Measurements from ENCODE around the gene PRKCSH. TPM values are rescaled to one million over a fixed set of nuclear protein-coding genes. Genes with fewer than 3 reads are reported as not detected.

PRKCSH gene
- total and polyA plus RNA-seq, 10 of the 15 experiments (the other 5 are each of a cell fraction or from before 2014, with no cell fraction given), result 1.1 to 280 (median 44.1) TPM

DNA sequence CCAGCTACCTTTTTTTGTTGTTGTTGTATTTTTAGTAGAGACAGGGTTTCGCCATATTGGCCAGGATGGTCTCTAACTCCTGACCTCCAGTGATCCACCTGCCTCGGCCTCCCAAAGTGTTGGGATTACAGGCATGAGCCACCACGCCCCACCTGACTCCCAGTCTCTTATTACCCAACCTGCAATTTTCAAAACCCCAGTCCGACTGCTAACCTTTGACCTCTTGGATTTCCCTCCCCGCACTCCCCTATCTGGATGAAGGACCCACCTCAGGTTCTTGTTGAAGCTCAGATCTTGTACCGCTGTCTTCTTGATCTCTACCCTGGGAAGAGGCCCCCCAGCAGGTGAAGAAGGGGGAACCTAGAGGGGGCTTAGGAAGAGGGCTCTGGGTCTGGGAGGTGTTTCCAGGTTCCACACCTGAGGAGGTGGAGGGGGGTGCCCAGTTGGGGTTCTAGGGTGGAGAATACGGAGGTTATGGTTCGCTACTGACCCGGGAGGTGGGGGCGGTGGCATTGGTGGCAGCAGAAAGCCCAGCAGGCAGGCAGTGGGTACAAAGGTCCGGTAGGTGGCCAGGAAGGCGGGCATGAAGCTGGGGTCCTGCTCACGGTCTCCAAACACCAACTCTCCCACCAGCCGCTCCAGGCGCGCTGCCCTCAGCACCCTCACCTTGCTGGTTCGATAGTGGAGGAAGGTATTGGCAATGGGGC is 18.9 kb upstream of the PRKCSH start:
- WGBS (ENCODE audit: insufficient coverage, insufficient replicate concordance, low lambda C conversion rate, missing lambda C conversion rate), result 75% methylated on average over 17 of the region's 17 CpGs
- in situ Hi-C loops (cut with MboI) (no loop called here), intact Hi-C loops (cut with micrococcal nuclease; ENCODE audit: unreplicated experiment) (no loop called here)
- DNase-seq (ENCODE audit: low read depth, low spot score) (no peak), ATAC-seq (no peak), FAIRE-seq (no peak)
- RAD21 ChIA-PET (ENCODE audit: unreplicated experiment), result no interaction called here
- no TSS peak for BruUV-seq (replicated peaks)
- Histone ChIP-seq H3K79me2 (ENCODE audit: control insufficient read depth, insufficient read depth, low read length) (no peaks in the 10 kb centered on the region), H3K4me2 (ENCODE audit: control insufficient read depth, insufficient read depth) (no peak overlapping the region), H3K4me1 (ENCODE audit: control insufficient read depth, insufficient read depth, low read length) (peaks cover 12% of the 10 kb centered on the region), H2AFZ (ENCODE audit: control insufficient read depth, low read depth, low read length) (no peak overlapping the region), H3K36me3 (ENCODE audit: control insufficient read depth in 2 of 2, insufficient read depth in 2 of 2, low read length in 1 of 2) (no peaks in the 10 kb centered on the region), H3K4me3 (no peak overlapping the region), H3K27me3 (replicated peaks in 1 of 2; ENCODE audit: control insufficient read depth in 2 of 2, insufficient read depth in 2 of 2, low read length in 1 of 2) (peaks cover 10 to 13% of the 10 kb centered on the region in 2 experiments), H3K9me3 (replicated peaks; ENCODE audit: control insufficient read depth, insufficient read depth, low read length) (no peaks in the 10 kb centered on the region), H4K20me1 (ENCODE audit: control insufficient read depth, insufficient read depth) (no peaks in the 10 kb centered on the region), H3K9ac (ENCODE audit: control insufficient read depth, insufficient read depth, low read length) (no peak overlapping the region), H3K27ac (ENCODE audit: control insufficient read depth, insufficient read depth) (no peak overlapping the region)
- SMC1A ChIA-PET (ENCODE audit: uncharacterized antibody, unreplicated experiment), result no interaction called here
- POLR2A ChIA-PET, result no interaction called here
- CTCF ChIA-PET, result interaction anchor here (0.8 kb wide), 1 partner anchor 12 kb away, joined by 3 read pairs; no protein-coding TSS in a partner anchor
- TF ChIP-seq GABPA (IDR thresholded peaks at IDR 0.05; ENCODE audit: low read depth), result no peak
- TF ChIP-seq, protein P1, sequence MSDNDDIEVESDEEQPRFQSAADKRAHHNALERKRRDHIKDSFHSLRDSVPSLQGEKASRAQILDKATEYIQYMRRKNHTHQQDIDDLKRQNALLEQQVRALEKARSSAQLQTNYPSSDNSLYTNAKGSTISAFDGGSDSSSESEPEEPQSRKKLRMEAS (IDR thresholded peaks at IDR 0.05; ENCODE audit: low read depth, low read length), result no peak
- TF ChIP-seq TCF7 (IDR thresholded peaks at IDR 0.05; ENCODE audit: borderline replicate concordance), result no peak
- TF ChIP-seq SP1 (IDR thresholded peaks at IDR 0.05; ENCODE audit: low read depth, low read length), result no peak
- TF ChIP-seq MXI1 (IDR thresholded peaks at IDR 0.05; ENCODE audit: low read depth, low read length), result no peak
- TF ChIP-seq DPF2 (IDR thresholded peaks at IDR 0.05), result no peak
- TF ChIP-seq, protein P2, sequence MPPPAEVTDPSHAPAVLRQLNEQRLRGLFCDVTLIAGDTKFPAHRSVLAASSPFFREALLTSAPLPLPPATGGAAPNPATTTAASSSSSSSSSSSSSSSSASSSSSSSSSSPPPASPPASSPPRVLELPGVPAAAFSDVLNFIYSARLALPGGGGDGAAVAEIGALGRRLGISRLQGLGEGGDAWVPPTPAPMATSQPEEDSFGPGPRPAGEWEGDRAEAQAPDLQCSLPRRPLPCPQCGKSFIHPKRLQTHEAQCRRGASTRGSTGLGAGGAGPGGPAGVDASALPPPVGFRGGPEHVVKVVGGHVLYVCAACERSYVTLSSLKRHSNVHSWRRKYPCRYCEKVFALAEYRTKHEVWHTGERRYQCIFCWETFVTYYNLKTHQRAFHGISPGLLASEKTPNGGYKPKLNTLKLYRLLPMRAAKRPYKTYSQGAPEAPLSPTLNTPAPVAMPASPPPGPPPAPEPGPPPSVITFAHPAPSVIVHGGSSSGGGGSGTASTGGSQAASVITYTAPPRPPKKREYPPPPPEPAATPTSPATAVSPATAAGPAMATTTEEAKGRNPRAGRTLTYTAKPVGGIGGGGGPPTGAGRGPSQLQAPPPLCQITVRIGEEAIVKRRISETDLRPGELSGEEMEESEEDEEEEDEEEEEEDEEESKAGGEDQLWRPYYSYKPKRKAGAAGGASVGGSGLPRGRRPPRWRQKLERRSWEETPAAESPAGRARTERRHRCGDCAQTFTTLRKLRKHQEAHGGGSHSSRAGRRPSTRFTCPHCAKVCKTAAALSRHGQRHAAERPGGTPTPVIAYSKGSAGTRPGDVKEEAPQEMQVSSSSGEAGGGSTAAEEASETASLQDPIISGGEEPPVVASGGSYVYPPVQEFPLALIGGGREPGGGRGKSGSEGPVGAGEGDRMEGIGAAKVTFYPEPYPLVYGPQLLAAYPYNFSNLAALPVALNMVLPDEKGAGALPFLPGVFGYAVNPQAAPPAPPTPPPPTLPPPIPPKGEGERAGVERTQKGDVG (CRISPR knock-in tag; IDR thresholded peaks at IDR 0.05), result no peak
- TF ChIP-seq ZNF384 (IDR thresholded peaks at IDR 0.05; ENCODE audit: borderline replicate concordance, low read depth, low read length), result no peak
- TF ChIP-seq, protein P3, sequence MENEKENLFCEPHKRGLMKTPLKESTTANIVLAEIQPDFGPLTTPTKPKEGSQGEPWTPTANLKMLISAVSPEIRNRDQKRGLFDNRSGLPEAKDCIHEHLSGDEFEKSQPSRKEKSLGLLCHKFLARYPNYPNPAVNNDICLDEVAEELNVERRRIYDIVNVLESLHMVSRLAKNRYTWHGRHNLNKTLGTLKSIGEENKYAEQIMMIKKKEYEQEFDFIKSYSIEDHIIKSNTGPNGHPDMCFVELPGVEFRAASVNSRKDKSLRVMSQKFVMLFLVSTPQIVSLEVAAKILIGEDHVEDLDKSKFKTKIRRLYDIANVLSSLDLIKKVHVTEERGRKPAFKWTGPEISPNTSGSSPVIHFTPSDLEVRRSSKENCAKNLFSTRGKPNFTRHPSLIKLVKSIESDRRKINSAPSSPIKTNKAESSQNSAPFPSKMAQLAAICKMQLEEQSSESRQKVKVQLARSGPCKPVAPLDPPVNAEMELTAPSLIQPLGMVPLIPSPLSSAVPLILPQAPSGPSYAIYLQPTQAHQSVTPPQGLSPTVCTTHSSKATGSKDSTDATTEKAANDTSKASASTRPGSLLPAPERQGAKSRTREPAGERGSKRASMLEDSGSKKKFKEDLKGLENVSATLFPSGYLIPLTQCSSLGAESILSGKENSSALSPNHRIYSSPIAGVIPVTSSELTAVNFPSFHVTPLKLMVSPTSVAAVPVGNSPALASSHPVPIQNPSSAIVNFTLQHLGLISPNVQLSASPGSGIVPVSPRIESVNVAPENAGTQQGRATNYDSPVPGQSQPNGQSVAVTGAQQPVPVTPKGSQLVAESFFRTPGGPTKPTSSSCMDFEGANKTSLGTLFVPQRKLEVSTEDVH (IDR thresholded peaks at IDR 0.05; ENCODE audit: low read depth, partially characterized antibody), result no peak
- TF ChIP-seq, protein P4, sequence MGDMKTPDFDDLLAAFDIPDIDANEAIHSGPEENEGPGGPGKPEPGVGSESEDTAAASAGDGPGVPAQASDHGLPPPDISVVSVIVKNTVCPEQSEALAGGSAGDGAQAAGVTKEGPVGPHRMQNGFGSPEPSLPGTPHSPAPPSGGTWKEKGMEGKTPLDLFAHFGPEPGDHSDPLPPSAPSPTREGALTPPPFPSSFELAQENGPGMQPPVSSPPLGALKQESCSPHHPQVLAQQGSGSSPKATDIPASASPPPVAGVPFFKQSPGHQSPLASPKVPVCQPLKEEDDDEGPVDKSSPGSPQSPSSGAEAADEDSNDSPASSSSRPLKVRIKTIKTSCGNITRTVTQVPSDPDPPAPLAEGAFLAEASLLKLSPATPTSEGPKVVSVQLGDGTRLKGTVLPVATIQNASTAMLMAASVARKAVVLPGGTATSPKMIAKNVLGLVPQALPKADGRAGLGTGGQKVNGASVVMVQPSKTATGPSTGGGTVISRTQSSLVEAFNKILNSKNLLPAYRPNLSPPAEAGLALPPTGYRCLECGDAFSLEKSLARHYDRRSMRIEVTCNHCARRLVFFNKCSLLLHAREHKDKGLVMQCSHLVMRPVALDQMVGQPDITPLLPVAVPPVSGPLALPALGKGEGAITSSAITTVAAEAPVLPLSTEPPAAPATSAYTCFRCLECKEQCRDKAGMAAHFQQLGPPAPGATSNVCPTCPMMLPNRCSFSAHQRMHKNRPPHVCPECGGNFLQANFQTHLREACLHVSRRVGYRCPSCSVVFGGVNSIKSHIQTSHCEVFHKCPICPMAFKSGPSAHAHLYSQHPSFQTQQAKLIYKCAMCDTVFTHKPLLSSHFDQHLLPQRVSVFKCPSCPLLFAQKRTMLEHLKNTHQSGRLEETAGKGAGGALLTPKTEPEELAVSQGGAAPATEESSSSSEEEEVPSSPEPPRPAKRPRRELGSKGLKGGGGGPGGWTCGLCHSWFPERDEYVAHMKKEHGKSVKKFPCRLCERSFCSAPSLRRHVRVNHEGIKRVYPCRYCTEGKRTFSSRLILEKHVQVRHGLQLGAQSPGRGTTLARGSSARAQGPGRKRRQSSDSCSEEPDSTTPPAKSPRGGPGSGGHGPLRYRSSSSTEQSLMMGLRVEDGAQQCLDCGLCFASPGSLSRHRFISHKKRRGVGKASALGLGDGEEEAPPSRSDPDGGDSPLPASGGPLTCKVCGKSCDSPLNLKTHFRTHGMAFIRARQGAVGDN (IDR thresholded peaks at IDR 0.05), result no peak
- TF ChIP-seq TAF1 (IDR thresholded peaks at IDR 0.05; ENCODE audit: borderline replicate concordance, low read depth, low read length), result no peak
- TF ChIP-seq, protein P5, sequence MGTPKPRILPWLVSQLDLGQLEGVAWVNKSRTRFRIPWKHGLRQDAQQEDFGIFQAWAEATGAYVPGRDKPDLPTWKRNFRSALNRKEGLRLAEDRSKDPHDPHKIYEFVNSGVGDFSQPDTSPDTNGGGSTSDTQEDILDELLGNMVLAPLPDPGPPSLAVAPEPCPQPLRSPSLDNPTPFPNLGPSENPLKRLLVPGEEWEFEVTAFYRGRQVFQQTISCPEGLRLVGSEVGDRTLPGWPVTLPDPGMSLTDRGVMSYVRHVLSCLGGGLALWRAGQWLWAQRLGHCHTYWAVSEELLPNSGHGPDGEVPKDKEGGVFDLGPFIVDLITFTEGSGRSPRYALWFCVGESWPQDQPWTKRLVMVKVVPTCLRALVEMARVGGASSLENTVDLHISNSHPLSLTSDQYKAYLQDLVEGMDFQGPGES (IDR thresholded peaks at IDR 0.05), result no peak

Measured in GM12878 (cell line).